Diencephalon (tissue), 1 donor: ENCODE results near the gene BICD2. TPM values are rescaled to one million over a fixed set of nuclear protein-coding genes. Genes with fewer than 3 reads are reported as not detected.

ENCODE experiments used
- total RNA-seq: library from RNA; depleted of rRNA; stranded (reverse); fragments of >200 nt; gene quantifications from one replicate; pipeline ENCODE4 v1.2.3, GENCODE V29; 2014

The BICD2 gene
- 36.0 TPM for total RNA-seq

GRCh38 chr9:92764381-92764987, at the start of gene BICD2:
Gene BICD2 (minus strand): TSS chr9:92764833. CDS start chr9:92764744, 89 bp downstream.

GRCh38 chr9:92669890-92670708, 94.5 kb downstream of the BICD2 start, which contains the start of gene IPPK:
Gene IPPK (minus strand): TSS chr9:92670131. CDS start chr9:92669988, 143 bp downstream.

Other genes starting within 250 kb of the BICD2 start
- gene ECM2, start 228.8 kb downstream of the BICD2 start, total RNA-seq, result 5.3 TPM
- 11.1 TPM for gene IPPK, start 94.7 kb downstream of the BICD2 start, total RNA-seq
- 56.7 TPM for gene ZNF484, start 113.2 kb upstream of the BICD2 start, total RNA-seq
- gene FGD3, start 182.7 kb upstream of the BICD2 start, total RNA-seq, result 16.6 TPM